Kidney epithelial cell (primary cell): ENCODE measurements around the gene B4GALNT3. TPM values are rescaled to one million over a fixed set of nuclear protein-coding genes. Genes with fewer than 3 reads are reported as not detected.

Experiments
- DNase-seq: peaks from one replicate; pipeline ENCODE4 v3.0.0-alpha.2; 2010; ENCODE audit warnings: low read depth
- H3K27me3 ChIP-seq: 2 replicates; pipeline ENCODE4 v1.6.0; 2011; ENCODE audit warnings: low read length; ENCODE audit not compliant: control insufficient read depth, insufficient read depth
- H3K36me3 ChIP-seq: 2 replicates; pipeline ENCODE4 v1.5.1; 2011; ENCODE audit warnings: low read length; ENCODE audit not compliant: control insufficient read depth, insufficient read depth
- H3K4me3 ChIP-seq: 2 replicates; pipeline ENCODE4 v1.5.1; 2011; ENCODE audit warnings: low read depth, mild to moderate bottlenecking, control low read depth, low read length
- CTCF ChIP-seq: IDR thresholded peaks from 2 replicates; pipeline ENCODE4 v1.5.1; 2011; ENCODE audit warnings: mild to moderate bottlenecking, moderate library complexity, low read length, control low read depth, inconsistent platforms; ENCODE audit not compliant: insufficient read depth, poor library complexity, severe bottlenecking
- total RNA-seq: library from RNA; depleted of rRNA; stranded (reverse); fragments of >200 nt; gene quantifications from 2 replicates; pipeline ENCODE4 v1.2.3, GENCODE V29; 2015

B4GALNT3 gene
- total RNA-seq, 1 donor from 2014 or later: 6.8 TPM

DNA sequence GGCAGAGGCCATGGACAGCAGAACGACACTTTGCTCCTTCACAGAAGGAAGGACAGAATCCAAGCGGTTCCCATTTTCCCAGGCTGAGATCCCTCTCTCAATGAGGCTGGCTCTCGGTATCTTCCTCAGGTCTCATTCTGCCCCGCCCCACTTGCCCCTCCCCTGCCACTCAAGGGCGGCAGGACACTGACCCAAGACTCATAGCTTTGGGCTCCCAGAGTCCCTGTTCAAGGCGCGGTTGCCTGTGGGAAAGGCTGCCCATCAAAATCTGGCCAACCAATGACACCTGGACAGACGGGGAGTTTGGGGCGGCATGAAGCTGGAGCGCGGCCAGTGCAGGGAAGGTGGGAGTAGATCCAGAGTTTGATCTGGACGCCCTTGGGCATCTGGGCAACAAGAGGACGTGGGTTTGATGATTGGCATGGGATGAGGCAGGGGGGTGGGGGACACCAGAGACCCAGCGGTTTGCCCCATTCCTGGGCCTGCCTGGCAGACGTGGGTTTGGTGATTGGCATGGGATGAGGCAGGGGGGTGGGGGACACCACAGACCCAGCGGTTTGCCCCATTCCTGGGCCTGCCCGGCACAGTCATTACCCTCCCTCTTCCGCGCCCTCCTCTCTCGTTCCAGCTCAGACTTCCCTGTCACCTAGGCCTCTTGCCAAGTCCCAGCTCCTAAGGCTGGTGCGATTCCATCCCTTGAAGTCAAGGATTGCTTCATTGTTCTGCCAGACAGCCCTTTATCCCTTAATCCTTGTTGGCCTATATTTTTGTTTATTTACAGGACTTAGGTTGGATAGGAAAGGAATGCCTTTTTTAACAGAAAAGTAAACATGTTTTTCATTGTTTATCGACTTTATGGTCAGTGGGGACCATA, 111.4 kb downstream of the B4GALNT3 start:
- no peak for DNase-seq

GRCh38 chr12:571795-572531, 112.2 kb downstream of the B4GALNT3 start:
- Histone ChIP-seq H3K27me3 (no peaks in the 10 kb centered on the region), H3K36me3 (no peaks in the 10 kb centered on the region), H3K4me3 (no peak overlapping the region)
- DNase-seq: no peak
- no peak for TF ChIP-seq CTCF

More for the DNA sequence above, 111.4 kb downstream of the B4GALNT3 start:
- Histone ChIP-seq H3K27me3 (no peaks in the 10 kb centered on the region), H3K36me3 (no peaks in the 10 kb centered on the region), H3K4me3 (peak overlapping the region; percentile 52)
- TF ChIP-seq CTCF: no peak

DNA sequence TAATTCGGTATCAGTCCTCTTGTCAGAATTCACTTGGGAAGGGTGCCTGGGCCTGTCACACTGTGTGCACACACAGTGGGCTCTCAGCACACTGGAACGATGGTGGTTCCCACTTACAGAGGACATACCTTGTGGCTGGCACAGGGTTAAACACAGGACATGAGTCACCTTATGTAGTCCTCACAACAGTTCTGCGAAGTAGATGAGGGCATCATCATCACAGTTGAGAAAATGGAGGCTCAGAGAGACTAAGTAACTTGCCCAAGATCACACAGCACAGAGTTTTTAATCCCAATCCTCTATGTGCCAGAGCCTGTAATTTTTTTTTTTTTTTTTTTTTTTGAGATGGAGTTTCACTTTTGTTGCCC, 112.8 kb downstream of the B4GALNT3 start:
- no peak for TF ChIP-seq CTCF
- no peak for DNase-seq
- Histone ChIP-seq H3K27me3 (no peaks in the 10 kb centered on the region), H3K4me3 (no peak overlapping the region), H3K36me3 (no peaks in the 10 kb centered on the region)

- DNase-seq: no peak
- H3K27me3 ChIP-seq: no peaks in the 10 kb centered on the region
- no peaks in the 10 kb centered on the region for H3K36me3 ChIP-seq
- H3K4me3 ChIP-seq: no peak overlapping the region
- TF ChIP-seq CTCF: no peak
Observed at GRCh38 chr12:573232-573631, 113.5 kb downstream of the B4GALNT3 start.

GRCh38 chr12:574475-575128, 114.9 kb downstream of the B4GALNT3 start:
- H3K36me3 ChIP-seq: no peaks in the 10 kb centered on the region
- no peaks in the 10 kb centered on the region for H3K27me3 ChIP-seq
- no peak for TF ChIP-seq CTCF
- H3K4me3 ChIP-seq: no peak overlapping the region
- DNase-seq: no peak
